NCI-H2196 treated with DMSO at 0.1 percent for 48 hours (cell line): ENCODE measurements around the gene BCAS1.

Experiments used
- DNase-seq: peaks from one replicate; lab custom pipeline; 2025; ENCODE audit not compliant: unreplicated experiment; lab: John Stamatoyannopoulos, UW

Gene BCAS1

GRCh38 chr20:54078296-54078984, 8.0 kb upstream of the BCAS1 start:
- no peak for DNase-seq

GRCh38 chr20:54076259-54076658, 5.9 kb upstream of the BCAS1 start:
- DNase-seq, result no peak

- no peak for DNase-seq
These were observed 4.9 kb upstream of the BCAS1 start for GRCh38 chr20:54075322-54075721.

GRCh38 chr20:54074511-54074910, 4.1 kb upstream of the BCAS1 start:
- DNase-seq, result no peak

GRCh38 chr20:54073288-54073687, 2.9 kb upstream of the BCAS1 start:
- DNase-seq, result no peak

- no peak for DNase-seq
These were observed 858 bp downstream of the BCAS1 start for GRCh38 chr20:54069501-54069971.

GRCh38 chr20:54068966-54069365, 1.4 kb downstream of the BCAS1 start:
- DNase-seq, result no peak

- DNase-seq, result no peak
These were observed 1.9 kb downstream of the BCAS1 start for GRCh38 chr20:54068495-54068894.

- DNase-seq, result peak; percentile 27
These were observed 2.7 kb downstream of the BCAS1 start for GRCh38 chr20:54067606-54068174.

GRCh38 chr20:54065601-54066038, 4.8 kb downstream of the BCAS1 start:
- DNase-seq, result no peak

GRCh38 chr20:54064939-54065338, 5.5 kb downstream of the BCAS1 start:
- no peak for DNase-seq

GRCh38 chr20:54063992-54064676, 6.3 kb downstream of the BCAS1 start:
- no peak for DNase-seq

GRCh38 chr20:54063580-54063979, 6.8 kb downstream of the BCAS1 start:
- no peak for DNase-seq

- peak; percentile 15 for DNase-seq
These were observed 7.5 kb downstream of the BCAS1 start for GRCh38 chr20:54062812-54063280.

GRCh38 chr20:54061101-54061881, 9.1 kb downstream of the BCAS1 start:
- DNase-seq, result no peak

GRCh38 chr20:54059691-54060364, 10.6 kb downstream of the BCAS1 start:
- DNase-seq, result no peak

GRCh38 chr20:54058420-54059139, 11.8 kb downstream of the BCAS1 start:
- DNase-seq, result no peak

- DNase-seq, result no peak
These were observed 13.4 kb downstream of the BCAS1 start for GRCh38 chr20:54056762-54057639.

- no peak for DNase-seq
These were observed 15.9 kb downstream of the BCAS1 start for GRCh38 chr20:54054516-54054915.
